Ectodermal cell (in vitro differentiated cells): ENCODE data around the gene SLX9.

Experiments used
- H3K27ac ChIP-seq: 2 replicates; pipeline ENCODE4 v1.7.0; 2013; ENCODE audit warnings: mild to moderate bottlenecking, low read depth, low read length; ENCODE audit not compliant: insufficient read depth, poor library complexity, severe bottlenecking
- H3K27me3 ChIP-seq: 2 replicates; pipeline ENCODE4 v1.7.0; 2013; ENCODE audit warnings: mild to moderate bottlenecking, low read length; ENCODE audit not compliant: insufficient read depth, control insufficient read depth, poor library complexity, severe bottlenecking
- H3K36me3 ChIP-seq: one replicate; pipeline ENCODE4 v1.7.0; 2013; ENCODE audit warnings: low read length; ENCODE audit not compliant: control insufficient read depth, insufficient read depth
- H3K4me1 ChIP-seq: one replicate; pipeline ENCODE4 v1.7.0; 2013; ENCODE audit warnings: low read length; ENCODE audit not compliant: control insufficient read depth, insufficient read depth
- H3K4me3 ChIP-seq: 2 replicates; pipeline ENCODE4 v1.7.0; 2013; ENCODE audit warnings: low read depth, low read length, control low read depth; ENCODE audit not compliant: insufficient read depth
- H3K9me3 ChIP-seq: 2 replicates; pipeline ENCODE4 v1.7.0; 2013; ENCODE audit warnings: mild to moderate bottlenecking, low read length, moderate library complexity; ENCODE audit not compliant: control insufficient read depth
- WGBS, 2 experiments: methylation state at CpG; one replicate each; pipeline ENCODE4 v1.1.7; 2013; ENCODE audit warnings: missing lambda C conversion rate in 2 of 2; 5-methylcytosine and 5-hydroxymethylcytosine counted together

The SLX9 gene

DNA sequence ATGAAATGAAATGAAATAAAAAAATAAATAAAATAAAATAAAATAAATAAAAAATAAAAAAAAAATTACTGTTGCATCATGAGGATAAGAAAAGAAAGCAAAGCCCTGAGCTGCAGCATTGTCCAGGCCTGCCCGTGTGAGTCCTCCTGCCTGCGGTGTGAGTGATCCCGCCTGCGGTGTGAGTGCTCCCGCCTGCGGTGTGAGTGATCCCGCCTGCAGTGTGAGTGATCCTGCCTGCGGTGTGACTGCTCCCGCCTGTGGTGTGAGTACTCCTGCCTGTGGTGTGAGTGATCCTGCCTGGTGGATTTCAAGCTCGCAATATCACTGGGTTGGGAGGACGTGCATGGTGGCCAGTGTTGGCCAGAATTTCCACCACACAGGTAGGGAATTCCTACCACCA, 44.0 kb upstream of the SLX9 start:
- H3K4me1 ChIP-seq: peaks cover 11% of the 10 kb centered on the region
- 94 to 95% methylated on average over 11 of the region's 11 CpGs for WGBS, 2 experiments
- no peaks in the 10 kb centered on the region for H3K36me3 ChIP-seq
- H3K9me3 ChIP-seq: no peaks in the 10 kb centered on the region
- no peaks in the 10 kb centered on the region for H3K27me3 ChIP-seq
- no peak overlapping the region for H3K4me3 ChIP-seq
- no peak overlapping the region for H3K27ac ChIP-seq

DNA sequence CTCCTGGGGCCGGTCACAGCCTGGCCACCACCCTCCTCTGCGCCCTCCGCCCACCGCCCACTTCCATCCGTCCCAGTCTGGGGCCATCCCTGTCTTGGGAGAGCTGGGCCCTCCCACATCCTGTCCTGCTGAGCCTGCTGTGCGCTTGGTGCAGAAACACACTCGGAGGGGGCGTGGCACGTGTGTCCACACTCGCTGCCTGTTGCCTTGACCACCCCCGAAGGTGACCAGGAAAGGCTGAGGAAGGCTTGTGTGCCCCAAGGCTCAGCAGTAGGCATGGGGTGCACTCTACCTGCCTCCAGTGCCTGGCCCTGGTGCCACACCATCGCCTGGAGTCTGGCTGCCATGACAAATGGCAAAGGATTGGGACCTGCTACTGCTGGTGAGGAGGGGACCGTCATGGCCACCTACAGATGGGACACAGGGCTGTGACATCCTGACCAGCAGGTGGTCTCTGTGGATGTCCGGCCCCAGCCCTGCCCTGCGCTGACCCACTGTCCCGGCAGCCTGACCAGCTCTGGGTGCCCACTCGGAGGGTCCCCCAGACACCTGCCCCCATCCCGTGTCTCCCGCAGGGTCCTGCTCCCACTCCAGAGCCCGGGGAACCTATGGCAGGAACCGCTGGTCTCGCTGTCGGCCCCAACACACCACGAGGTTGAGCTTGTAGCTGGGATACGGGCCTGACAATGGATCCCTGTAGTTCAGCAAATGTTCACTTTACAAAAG, 43.1 kb upstream of the SLX9 start:
- Histone ChIP-seq H3K27me3 (no peaks in the 10 kb centered on the region), H3K4me1 (peaks cover 11% of the 10 kb centered on the region), H3K9me3 (no peaks in the 10 kb centered on the region), H3K36me3 (no peaks in the 10 kb centered on the region), H3K27ac (no peak overlapping the region), H3K4me3 (no peak overlapping the region)
- WGBS, 2 experiments: 90 to 92% methylated on average over 25 of the region's 25 CpGs

- Histone ChIP-seq H3K36me3 (no peaks in the 10 kb centered on the region), H3K4me3 (no peak overlapping the region)
- 77 to 83% methylated on average over 21 of the region's 21 CpGs for WGBS, 2 experiments
Observed at GRCh38 chr21:44897326-44898010, 42.4 kb upstream of the SLX9 start.

GRCh38 chr21:44898011-44898488, 41.8 kb upstream of the SLX9 start:
- Histone ChIP-seq H3K9me3 (no peaks in the 10 kb centered on the region), H3K36me3 (no peaks in the 10 kb centered on the region), H3K27me3 (no peaks in the 10 kb centered on the region), H3K27ac (no peak overlapping the region), H3K4me1 (peaks cover 11% of the 10 kb centered on the region), H3K4me3 (no peak overlapping the region)
- WGBS, 2 experiments: 82 to 83% methylated on average over 13 of the region's 13 CpGs

More at GRCh38 chr21:44897326-44898010, 42.4 kb upstream of the SLX9 start:
- no peaks in the 10 kb centered on the region for H3K27me3 ChIP-seq
- no peak overlapping the region for H3K27ac ChIP-seq
- H3K4me1 ChIP-seq: peaks cover 11% of the 10 kb centered on the region
- H3K9me3 ChIP-seq: no peaks in the 10 kb centered on the region

DNA sequence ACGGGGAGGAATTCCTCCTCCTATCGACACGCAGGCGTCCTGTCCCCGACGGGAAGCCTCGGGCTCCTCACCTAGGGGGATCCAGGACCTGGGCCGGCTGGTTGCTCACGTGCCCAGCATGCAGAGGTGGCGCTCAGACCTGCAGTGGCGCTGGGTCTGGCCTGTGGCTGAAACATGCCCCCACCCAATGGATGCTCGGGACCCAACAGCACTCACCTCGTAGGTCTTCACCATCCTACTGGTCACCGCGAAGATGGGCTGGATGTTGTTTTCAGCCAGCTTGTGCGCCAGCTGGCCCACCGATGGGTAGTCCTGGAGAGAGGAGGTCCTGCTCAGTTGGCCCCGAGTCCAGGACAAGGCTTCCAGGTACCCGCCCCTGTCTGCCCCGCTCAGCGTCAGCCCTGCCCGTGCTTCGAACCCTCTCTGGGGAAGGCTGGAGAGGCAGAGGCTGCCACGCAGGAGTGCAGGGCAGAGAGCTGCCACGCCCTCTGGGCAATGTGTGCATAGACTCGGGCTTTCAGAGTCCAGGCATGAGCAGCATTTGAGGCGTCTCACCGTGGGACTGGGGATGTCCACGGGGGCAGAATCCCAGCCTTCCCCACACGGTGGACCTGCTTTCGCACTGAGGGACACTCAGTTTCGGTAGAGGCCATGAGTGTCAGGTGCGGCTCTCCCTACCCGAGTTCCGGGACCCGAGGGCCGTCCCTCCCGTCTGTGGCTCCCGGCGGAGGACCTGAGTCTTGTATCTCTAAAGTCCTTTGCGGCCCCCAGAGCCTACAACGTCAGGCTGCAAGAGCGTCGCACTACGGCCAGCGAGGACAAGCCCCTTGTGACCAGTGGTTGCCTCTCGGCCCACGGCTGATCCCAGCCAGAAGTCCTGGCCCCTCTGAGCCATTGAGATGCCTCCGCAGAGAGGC, 40.7 kb upstream of the SLX9 start:
- no peaks in the 10 kb centered on the region for H3K36me3 ChIP-seq
- no peak overlapping the region for H3K27ac ChIP-seq
- peaks cover 11% of the 10 kb centered on the region for H3K4me1 ChIP-seq
- H3K27me3 ChIP-seq: no peaks in the 10 kb centered on the region
- no peaks in the 10 kb centered on the region for H3K9me3 ChIP-seq
- H3K4me3 ChIP-seq: no peak overlapping the region
- WGBS, 2 experiments: 91% methylated on average over 49 of the region's 49 CpGs

DNA sequence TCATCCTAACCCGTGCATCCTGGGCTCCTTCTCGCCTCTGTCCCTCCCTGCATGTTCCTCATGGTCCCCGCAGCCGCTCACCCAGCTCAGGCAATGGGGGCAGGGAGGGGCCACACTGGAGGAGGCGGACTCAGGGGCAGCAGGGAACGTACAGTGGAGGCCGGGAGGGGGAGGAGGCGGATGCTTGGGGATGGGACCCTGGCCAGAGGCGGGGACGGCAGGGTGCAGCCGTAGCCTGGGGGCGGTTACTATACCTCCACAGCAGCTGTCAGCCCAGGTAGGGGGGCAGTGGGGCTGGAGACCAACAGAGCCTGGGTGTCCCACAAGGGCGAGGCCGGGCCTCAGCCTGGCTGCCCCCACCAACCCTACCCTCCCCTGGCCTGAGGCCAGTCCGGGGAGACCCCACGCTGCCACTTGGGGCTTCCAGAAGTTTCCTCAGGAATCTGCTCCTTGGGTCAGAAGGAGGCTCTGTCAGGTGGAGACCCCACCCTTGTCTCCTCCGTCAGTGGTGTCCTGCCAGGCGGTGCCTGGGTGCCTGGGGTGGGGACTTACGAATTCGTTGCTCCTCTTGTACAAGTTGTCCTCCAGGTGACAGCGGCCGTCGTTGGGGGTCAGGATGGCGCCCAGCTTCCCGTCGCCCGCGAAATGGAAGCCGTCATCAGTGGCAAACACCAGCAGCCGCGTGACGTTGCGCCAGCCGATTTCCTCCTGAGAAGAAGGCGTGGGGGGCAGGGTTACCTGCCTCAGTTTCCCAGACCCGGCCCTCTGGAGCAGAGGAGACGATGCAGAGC, 39.9 kb upstream of the SLX9 start:
- no peaks in the 10 kb centered on the region for H3K9me3 ChIP-seq
- peaks cover 11% of the 10 kb centered on the region for H3K4me1 ChIP-seq
- no peak overlapping the region for H3K4me3 ChIP-seq
- H3K27me3 ChIP-seq: no peaks in the 10 kb centered on the region
- H3K27ac ChIP-seq: no peak overlapping the region
- WGBS, 2 experiments: 89 to 91% methylated on average over 37 of the region's 37 CpGs
- no peaks in the 10 kb centered on the region for H3K36me3 ChIP-seq

- 90% methylated on average over 28 of the region's 28 CpGs for WGBS, 2 experiments
Observed at GRCh38 chr21:44900559-44901251, 39.1 kb upstream of the SLX9 start.

DNA sequence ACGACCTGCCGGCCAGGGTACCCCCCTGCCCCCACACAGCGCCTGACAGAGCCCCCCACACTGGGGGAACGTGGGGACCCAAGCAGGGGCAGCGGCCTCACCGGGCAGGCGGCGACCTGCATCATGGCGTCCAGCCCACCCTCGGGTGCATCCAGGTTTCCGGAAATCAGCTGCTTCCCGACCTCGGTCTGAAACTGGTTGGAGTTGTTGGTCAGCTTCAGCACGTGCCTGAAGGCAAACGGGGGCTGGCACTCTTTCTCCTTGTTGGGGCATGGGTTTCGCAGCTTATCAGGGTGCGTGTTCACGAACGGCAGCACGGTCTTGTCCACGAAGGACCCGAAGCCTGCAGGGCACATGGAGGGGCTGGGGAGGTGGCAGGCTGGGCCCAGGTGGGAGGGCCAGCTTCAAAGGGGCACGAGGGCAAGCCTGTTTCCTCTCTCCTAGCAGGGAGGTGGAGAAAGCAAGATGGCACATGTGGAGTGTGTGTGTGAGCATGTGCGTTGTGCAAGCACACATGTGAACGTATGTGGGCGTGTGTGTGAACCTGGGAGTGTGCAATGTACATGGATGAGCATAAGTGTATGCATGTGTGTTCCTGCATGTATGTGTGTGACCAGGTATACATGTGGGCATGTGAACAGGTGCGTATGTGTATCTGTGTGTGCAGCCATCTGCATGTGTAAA, 38.3 kb upstream of the SLX9 start:
- 92 to 94% methylated on average over 27 of the region's 27 CpGs for WGBS, 2 experiments
- peaks cover 11% of the 10 kb centered on the region for H3K4me1 ChIP-seq
- H3K9me3 ChIP-seq: no peaks in the 10 kb centered on the region
- no peak overlapping the region for H3K27ac ChIP-seq
- no peak overlapping the region for H3K4me3 ChIP-seq
- H3K36me3 ChIP-seq: no peaks in the 10 kb centered on the region
- no peaks in the 10 kb centered on the region for H3K27me3 ChIP-seq

More at GRCh38 chr21:44900559-44901251, 39.1 kb upstream of the SLX9 start:
- Histone ChIP-seq H3K4me3 (no peak overlapping the region), H3K36me3 (no peaks in the 10 kb centered on the region), H3K27ac (no peak overlapping the region), H3K9me3 (no peaks in the 10 kb centered on the region), H3K4me1 (peaks cover 11% of the 10 kb centered on the region), H3K27me3 (no peaks in the 10 kb centered on the region)
